Osteocyte (in vitro differentiated cells): ENCODE measurements around the gene AMER2. TPM values are rescaled to one million over a fixed set of nuclear protein-coding genes. Genes with fewer than 3 reads are reported as not detected.

Experiments used
- DNase-seq: peaks from one replicate; pipeline ENCODE4 v3.0.0; 2021; ENCODE audit warnings: mixed read lengths; ENCODE audit not compliant: unreplicated experiment; ENCODE audit errors: extremely low spot score
- H3K27ac Mint-ChIP-seq: one replicate; pipeline ENCODE4 v1.8.0; 2021; ENCODE audit warnings: mild to moderate bottlenecking, mixed read lengths; ENCODE audit not compliant: unreplicated experiment
- H3K27me3 Mint-ChIP-seq: one replicate; pipeline ENCODE4 v1.8.0; 2021; ENCODE audit warnings: mixed read lengths; ENCODE audit not compliant: unreplicated experiment
- H3K36me3 Mint-ChIP-seq: one replicate; pipeline ENCODE4 v1.8.0; 2021; ENCODE audit warnings: mixed read lengths; ENCODE audit not compliant: unreplicated experiment
- H3K4me1 Mint-ChIP-seq: one replicate; pipeline ENCODE4 v1.8.0; 2021; ENCODE audit warnings: mixed read lengths; ENCODE audit not compliant: unreplicated experiment
- H3K4me3 Mint-ChIP-seq: one replicate; pipeline ENCODE4 v1.8.0; 2021; ENCODE audit warnings: mild to moderate bottlenecking, moderate library complexity, mixed read lengths; ENCODE audit not compliant: unreplicated experiment
- H3K9me3 Mint-ChIP-seq: one replicate; pipeline ENCODE4 v1.8.0; 2021; ENCODE audit warnings: mixed read lengths; ENCODE audit not compliant: unreplicated experiment
- CTCF ChIP-seq: fragments of 200-600 bp; sonication (generic); IDR thresholded peaks from 2 replicates; pipeline ENCODE4 v1.5.0; 2021; ENCODE audit warnings: antibody characterized with exemption, mild to moderate bottlenecking, moderate library complexity
- total RNA-seq: library from RNA; stranded (reverse); gene quantifications from 2 replicates; pipeline ENCODE4 v1.2.1, GENCODE V29; 2021

AMER2 gene
- total RNA-seq, 1 donor from 2014 or later = not detected

GRCh38 chr13:25214491-25215252 is 42.6 kb upstream of the AMER2 start:
- H3K9me3 Mint-ChIP-seq = no peaks in the 10 kb centered on the region
- TF ChIP-seq CTCF = no peak
- peaks cover 17% of the 10 kb centered on the region for H3K27me3 Mint-ChIP-seq
- H3K4me3 Mint-ChIP-seq = no peak overlapping the region
- DNase-seq = no peak
- no peak overlapping the region for H3K27ac Mint-ChIP-seq
- no peaks in the 10 kb centered on the region for H3K36me3 Mint-ChIP-seq
- H3K4me1 Mint-ChIP-seq = no peaks in the 10 kb centered on the region

GRCh38 chr13:25213715-25214114 is 41.6 kb upstream of the AMER2 start:
- H3K36me3 Mint-ChIP-seq = no peaks in the 10 kb centered on the region
- H3K27me3 Mint-ChIP-seq = peaks cover 10% of the 10 kb centered on the region
- H3K4me1 Mint-ChIP-seq = no peaks in the 10 kb centered on the region
- no peak overlapping the region for H3K27ac Mint-ChIP-seq
- DNase-seq = no peak
- no peak for TF ChIP-seq CTCF
- no peaks in the 10 kb centered on the region for H3K9me3 Mint-ChIP-seq
- H3K4me3 Mint-ChIP-seq = no peak overlapping the region

GRCh38 chr13:25210842-25211569 is 38.9 kb upstream of the AMER2 start:
- Mint-ChIP-seq H3K9me3 (no peaks in the 10 kb centered on the region), H3K4me1 (no peaks in the 10 kb centered on the region), H3K36me3 (no peaks in the 10 kb centered on the region), H3K4me3 (no peak overlapping the region), H3K27me3 (peaks cover 7% of the 10 kb centered on the region), H3K27ac (no peak overlapping the region)
- no peak for TF ChIP-seq CTCF
- DNase-seq = no peak

GRCh38 chr13:25207291-25207810 is 35.3 kb upstream of the AMER2 start:
- Mint-ChIP-seq H3K4me1 (no peaks in the 10 kb centered on the region), H3K9me3 (no peaks in the 10 kb centered on the region), H3K27me3 (peaks cover 17% of the 10 kb centered on the region), H3K27ac (no peak overlapping the region), H3K36me3 (no peaks in the 10 kb centered on the region), H3K4me3 (no peak overlapping the region)
- TF ChIP-seq CTCF = no peak
- no peak for DNase-seq

GRCh38 chr13:25204863-25205262 is 32.8 kb upstream of the AMER2 start:
- Mint-ChIP-seq H3K27me3 (peaks cover 17% of the 10 kb centered on the region), H3K9me3 (no peaks in the 10 kb centered on the region), H3K4me1 (no peaks in the 10 kb centered on the region), H3K4me3 (no peak overlapping the region), H3K36me3 (no peaks in the 10 kb centered on the region), H3K27ac (no peak overlapping the region)
- TF ChIP-seq CTCF = no peak
- DNase-seq = no peak
